ENCODE measurements around the gene MGST2.

GRCh38 chr4:139726615-139727014, 61.0 kb downstream of the MGST2 start:
- TF ChIP-seq REST (IDR thresholded peaks at IDR 0.05; ENCODE audit: low read depth) (no peak), TAF1 (IDR thresholded peaks at IDR 0.05; ENCODE audit: low read depth) (no peak), EP300 (IDR thresholded peaks at IDR 0.05; ENCODE audit: borderline replicate concordance) (no peak), TEAD4 (IDR thresholded peaks at IDR 0.05) (no peak), NFIC (IDR thresholded peaks at IDR 0.05) (no peak), CREB1 (IDR thresholded peaks at IDR 0.05; ENCODE audit: low read depth) (no peak), RAD21 (IDR thresholded peaks at IDR 0.05; ENCODE audit: low read depth) (no peak), TCF12 (IDR thresholded peaks at IDR 0.05; ENCODE audit: low read depth) (no peak), CEBPB (IDR thresholded peaks at IDR 0.05) (no peak), YY1 (IDR thresholded peaks at IDR 0.05; ENCODE audit: low read depth) (no peak), FOXM1 (IDR thresholded peaks at IDR 0.05; ENCODE audit: borderline replicate concordance, low read depth) (no peak)
- TF ChIP-seq, protein P1, sequence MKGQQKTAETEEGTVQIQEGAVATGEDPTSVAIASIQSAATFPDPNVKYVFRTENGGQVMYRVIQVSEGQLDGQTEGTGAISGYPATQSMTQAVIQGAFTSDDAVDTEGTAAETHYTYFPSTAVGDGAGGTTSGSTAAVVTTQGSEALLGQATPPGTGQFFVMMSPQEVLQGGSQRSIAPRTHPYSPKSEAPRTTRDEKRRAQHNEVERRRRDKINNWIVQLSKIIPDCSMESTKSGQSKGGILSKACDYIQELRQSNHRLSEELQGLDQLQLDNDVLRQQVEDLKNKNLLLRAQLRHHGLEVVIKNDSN (IDR thresholded peaks at IDR 0.05) = no peak
- TF ChIP-seq, protein P2, sequence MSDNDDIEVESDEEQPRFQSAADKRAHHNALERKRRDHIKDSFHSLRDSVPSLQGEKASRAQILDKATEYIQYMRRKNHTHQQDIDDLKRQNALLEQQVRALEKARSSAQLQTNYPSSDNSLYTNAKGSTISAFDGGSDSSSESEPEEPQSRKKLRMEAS (IDR thresholded peaks at IDR 0.05) = no peak
